Anterior cingulate cortex (tissue), 58 donors: ENCODE data around the gene CGB3.

ENCODE experiments used
- DNase-seq, 58 donors: peaks; one replicate each; lab custom pipeline; 2025; lab: John Stamatoyannopoulos, UW

Gene CGB3

GRCh38 chr19:48991011-48991609 lies 33.0 kb downstream of the CGB3 start:
- DNase-seq = no peak

GRCh38 chr19:48990400-48990799 lies 33.7 kb downstream of the CGB3 start:
- no peak for DNase-seq

- peak in 20 of 58 donors; percentile 1 to 64 (median 14) for DNase-seq
Observed at GRCh38 chr19:48989701-48990291, 34.3 kb downstream of the CGB3 start.

- no peak for DNase-seq
Observed at GRCh38 chr19:48988860-48989259, 35.3 kb downstream of the CGB3 start.

GRCh38 chr19:48988286-48988685 lies 35.8 kb downstream of the CGB3 start:
- no peak for DNase-seq

GRCh38 chr19:48987323-48987722 lies 36.8 kb downstream of the CGB3 start:
- DNase-seq = no peak

- no peak for DNase-seq
Observed at GRCh38 chr19:48986211-48986610, 37.9 kb downstream of the CGB3 start.

GRCh38 chr19:48985711-48986110 lies 38.4 kb downstream of the CGB3 start:
- no peak for DNase-seq

- DNase-seq = no peak
Observed at GRCh38 chr19:48982280-48982679, 41.9 kb downstream of the CGB3 start.

- no peak for DNase-seq
Observed at GRCh38 chr19:48977061-48977460, 47.1 kb downstream of the CGB3 start.

GRCh38 chr19:48975947-48976847 lies 47.9 kb downstream of the CGB3 start:
- DNase-seq = no peak
